ENCODE results near the gene POLL.

- TF ChIP-seq CTCF (IDR thresholded peaks at IDR 0.05; ENCODE audit: insufficient read depth, low read length, poor library complexity, severe bottlenecking), result no peak
- TF ChIP-seq EZH2phosphoT487 (conservative IDR thresholded peaks at IDR 0.05; ENCODE audit: low read length), result no peak
These were observed 19.1 kb upstream of the POLL start for GRCh38 chr10:101607124-101607523.

Data from SU-DHL-6 (cell line).